Activated T-cell treated with anti-CD3 and anti-CD28 coated beads, Interleukin-2, amount 50 U/mL, for 72 hours (primary cell): ENCODE measurements around the gene CORO6. TPM values are rescaled to one million over a fixed set of nuclear protein-coding genes. Genes with fewer than 3 reads are reported as not detected.
"Not testable (repeated sequence)": the region's sequence is repeated elsewhere in the genome, so short reads cannot be mapped to it uniquely, and the experiment has no call there.

Source experiments
- ATAC-seq, 2 donors: fragments of 150-1000 bp; cut with Tn5 transposase; replicated peaks in 1 of 2; 2 replicates each; pipeline ENCODE4 v1.10.0; 2021; ENCODE audit warnings: moderate library complexity in 2 of 2, mild to moderate bottlenecking in 1 of 2
- DNase-seq, 2 donors: peaks; one replicate each; pipeline ENCODE4 v3.0.0; 2021 to 2022; ENCODE audit warnings: mixed read lengths in 1 of 2
- H3K27ac Mint-ChIP-seq: one replicate; pipeline ENCODE4 v1.8.0; 2022; ENCODE audit warnings: mild to moderate bottlenecking, moderate library complexity, mixed read lengths
- H3K27me3 Mint-ChIP-seq: one replicate; pipeline ENCODE4 v1.8.0; 2022; ENCODE audit warnings: low read depth, mixed read lengths
- H3K36me3 Mint-ChIP-seq, 2 donors: one replicate each; pipeline ENCODE4 v1.8.0; 2022; ENCODE audit warnings: mixed read lengths in 2 of 2, mild to moderate bottlenecking in 1 of 2; ENCODE audit not compliant: insufficient read depth in 2 of 2
- H3K4me1 Mint-ChIP-seq: one replicate; pipeline ENCODE4 v1.8.0; 2022; ENCODE audit warnings: low read depth, mixed read lengths
- H3K4me3 Mint-ChIP-seq, 2 donors: one replicate each; pipeline ENCODE4 v1.8.0; 2022; ENCODE audit warnings: mild to moderate bottlenecking in 2 of 2, mixed read lengths in 2 of 2, moderate library complexity in 2 of 2
- H3K9me3 Mint-ChIP-seq, 2 donors: one replicate each; pipeline ENCODE4 v1.8.0; 2022; ENCODE audit warnings: mixed read lengths in 2 of 2
- total RNA-seq, 2 donors: library from RNA; stranded (reverse); gene quantifications; one replicate each; pipeline ENCODE4 v1.2.3, GENCODE V29; 2022

The CORO6 gene
- total RNA-seq, 2 donors from 2014 or later = 10.4 to 13.9 TPM

DNA sequence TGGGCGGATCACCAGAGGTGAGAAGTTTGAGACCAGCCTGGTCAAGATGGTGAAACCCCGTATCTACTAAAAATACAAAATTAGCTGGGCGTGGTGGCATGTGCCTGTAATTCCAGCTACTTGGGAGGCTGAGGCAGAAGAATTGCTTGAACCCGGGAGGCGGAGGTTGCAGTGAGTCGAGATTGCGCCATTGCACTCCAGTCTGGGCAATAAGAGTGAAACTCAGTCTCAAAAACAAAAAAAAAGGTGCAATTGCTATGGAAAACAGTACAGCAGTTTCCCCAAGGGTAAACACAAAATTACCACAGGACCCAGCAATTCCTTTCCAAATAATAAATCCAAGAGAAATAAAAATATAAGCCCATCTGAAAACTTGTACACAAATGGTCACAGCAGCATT lies 29.2 kb upstream of the CORO6 start:
- H3K27me3 Mint-ChIP-seq, H3K9me3 Mint-ChIP-seq, DNase-seq, H3K4me1 Mint-ChIP-seq, ATAC-seq, H3K4me3 Mint-ChIP-seq: not testable (repeated sequence)
- peak overlapping the region; percentile 15 for H3K27ac Mint-ChIP-seq
- peaks cover 2 to 16% of the 10 kb centered on the region in 2 donors for H3K36me3 Mint-ChIP-seq

DNA sequence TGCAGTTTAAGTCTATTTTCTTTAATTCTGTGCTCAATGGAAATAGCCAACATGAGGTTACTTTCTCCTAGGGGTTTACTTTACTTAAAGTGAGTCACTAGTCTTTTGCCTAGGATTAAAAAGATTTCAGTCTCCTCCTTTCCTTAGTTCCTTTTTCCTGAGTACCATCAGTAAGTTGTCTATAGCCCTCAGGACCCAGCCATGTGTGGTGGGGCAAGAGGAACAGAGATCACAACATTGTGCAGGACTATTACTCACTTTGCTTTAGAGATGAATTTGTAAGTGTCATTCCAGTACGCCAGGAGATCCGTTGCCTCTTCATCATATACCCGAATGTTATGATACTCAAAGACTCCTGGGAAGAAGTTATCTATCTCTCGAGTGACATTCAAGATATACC lies 27.7 kb upstream of the CORO6 start:
- Mint-ChIP-seq H3K4me3 (no peak overlapping the region), H3K27ac (peak overlapping the region; percentile 38), H3K27me3 (no peaks in the 10 kb centered on the region), H3K9me3 (no peaks in the 10 kb centered on the region), H3K4me1 (peaks cover 9% of the 10 kb centered on the region), H3K36me3 (peaks cover 2 to 10% of the 10 kb centered on the region in 2 donors)
- ATAC-seq (no peak), DNase-seq (no peak)

DNA sequence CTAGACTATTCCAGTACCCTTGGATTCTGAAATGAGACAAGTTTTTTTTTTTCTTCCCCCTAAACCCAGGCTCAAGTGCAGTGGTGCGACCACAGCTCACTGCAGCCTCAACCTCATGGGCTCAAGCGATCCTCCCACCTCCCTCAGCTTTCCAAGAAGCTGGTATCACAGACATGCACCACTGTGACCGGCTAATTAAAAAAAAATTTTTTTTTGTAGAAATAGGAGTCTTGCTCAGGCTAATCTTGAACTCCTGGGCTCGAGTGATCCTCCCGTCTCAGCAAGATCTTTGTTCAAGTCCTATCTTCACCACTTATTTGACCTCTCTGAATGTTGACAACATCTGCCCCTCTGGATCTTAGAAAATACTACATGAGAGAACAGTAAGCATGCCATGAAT lies 26.6 kb upstream of the CORO6 start:
- DNase-seq = no peak
- no peak for ATAC-seq
- peak overlapping the region; percentile 70 for H3K27ac Mint-ChIP-seq
- H3K9me3 Mint-ChIP-seq = no peaks in the 10 kb centered on the region
- H3K4me3 Mint-ChIP-seq = no peak overlapping the region
- H3K27me3 Mint-ChIP-seq = no peaks in the 10 kb centered on the region
- H3K4me1 Mint-ChIP-seq = peaks cover 16% of the 10 kb centered on the region
- H3K36me3 Mint-ChIP-seq = peaks cover 2 to 11% of the 10 kb centered on the region in 2 donors

DNA sequence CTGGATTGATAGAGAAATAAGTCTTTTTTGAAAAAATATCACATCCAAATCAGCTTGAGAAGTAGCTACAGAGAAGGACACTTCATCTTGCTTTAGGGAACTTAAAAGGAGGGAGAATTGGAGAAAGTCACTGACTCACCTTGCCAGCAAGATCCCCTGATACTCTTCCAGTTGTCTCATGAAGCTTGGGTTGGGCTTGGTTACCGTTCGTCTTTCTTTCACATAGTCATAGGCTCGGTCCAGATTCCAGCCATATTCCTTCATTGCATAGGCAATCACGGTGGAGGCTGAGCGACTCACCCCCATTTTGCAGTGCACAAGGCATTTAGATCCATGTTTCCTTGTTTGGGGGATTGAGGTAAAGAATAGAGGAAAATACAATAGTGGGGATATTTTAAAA lies 25.3 kb upstream of the CORO6 start:
- Mint-ChIP-seq H3K36me3 (peaks cover 2 to 11% of the 10 kb centered on the region in 2 donors), H3K4me1 (peaks cover 16% of the 10 kb centered on the region), H3K4me3 (no peak overlapping the region), H3K9me3 (no peaks in the 10 kb centered on the region), H3K27ac (peak overlapping the region; percentile 6), H3K27me3 (no peaks in the 10 kb centered on the region)
- no peak for DNase-seq
- no peak for ATAC-seq

DNA sequence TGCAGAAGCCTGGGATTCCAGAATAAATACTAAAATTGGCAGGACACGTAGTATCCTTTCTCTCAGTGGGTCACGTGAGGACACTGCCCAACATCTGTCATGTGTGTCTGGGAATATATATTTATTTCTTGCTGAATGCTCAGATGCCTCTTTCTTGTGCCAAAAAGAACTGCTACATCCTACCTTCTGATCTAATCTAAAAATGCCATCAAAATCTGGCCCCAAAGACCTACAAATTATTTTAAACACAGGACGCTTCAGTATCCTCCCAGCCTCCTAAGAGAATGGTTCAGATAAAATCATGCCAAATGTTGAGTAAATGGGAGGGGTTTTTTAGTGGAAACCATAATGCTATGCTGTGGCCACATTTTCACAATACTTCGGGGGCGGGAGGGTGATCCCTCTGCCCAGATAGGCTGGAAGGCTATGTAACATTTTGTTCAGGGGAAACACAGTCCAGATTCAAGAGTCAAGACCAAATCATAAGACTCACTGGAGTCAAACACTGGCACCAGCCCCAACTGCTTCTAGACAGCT lies 22.9 kb upstream of the CORO6 start:
- Mint-ChIP-seq H3K36me3 (peaks cover 2 to 11% of the 10 kb centered on the region in 2 donors), H3K27me3 (no peaks in the 10 kb centered on the region), H3K9me3 (no peaks in the 10 kb centered on the region), H3K27ac (peak overlapping the region; percentile 73), H3K4me3 (no peak overlapping the region), H3K4me1 (peaks cover 30% of the 10 kb centered on the region)
- ATAC-seq (peak in 1 of 2 donors; percentile 45), DNase-seq (no peak)

DNA sequence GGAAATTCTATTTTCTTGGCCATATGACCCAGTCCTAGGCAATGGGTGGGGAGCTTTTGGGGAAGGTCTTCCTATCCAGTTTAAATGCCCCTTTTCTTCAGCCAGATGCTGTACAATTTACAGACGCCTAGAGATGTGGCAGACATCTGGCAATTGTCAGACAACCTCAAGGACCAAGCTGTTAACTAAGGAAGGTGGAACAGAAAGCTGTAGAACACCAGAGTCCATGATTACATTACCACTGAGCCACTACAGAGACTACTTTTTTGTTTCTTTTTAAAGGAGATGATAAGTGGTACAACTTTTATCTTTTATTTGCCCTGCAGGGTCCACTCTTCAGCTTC lies 21.1 kb upstream of the CORO6 start:
- ATAC-seq = no peak
- no peak for DNase-seq
- Mint-ChIP-seq H3K9me3 (no peaks in the 10 kb centered on the region), H3K27me3 (no peaks in the 10 kb centered on the region), H3K4me1 (peaks cover 47% of the 10 kb centered on the region), H3K4me3 (no peak overlapping the region), H3K27ac (no peak overlapping the region), H3K36me3 (peaks cover 0 to 11% of the 10 kb centered on the region in 2 donors)

DNA sequence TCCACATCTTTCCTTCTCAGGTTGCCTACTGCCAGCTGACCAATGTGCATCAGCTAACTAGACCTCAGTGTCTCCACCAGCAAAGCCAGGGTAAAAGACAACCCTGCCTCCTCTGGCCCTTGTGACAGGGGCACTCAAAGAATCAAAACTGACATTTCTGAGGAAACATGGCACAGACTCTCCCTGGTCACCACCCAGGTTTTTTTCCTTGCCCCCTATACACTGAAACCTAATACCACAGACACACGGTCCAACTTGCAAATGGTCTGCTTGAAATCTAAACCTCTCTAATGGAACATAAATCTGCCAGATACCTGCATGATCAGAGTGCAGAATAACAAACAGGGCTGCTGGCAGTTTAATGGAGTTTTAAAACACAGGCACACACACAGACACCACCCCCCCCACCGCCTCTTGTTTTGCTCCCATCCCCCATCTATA lies 19.5 kb upstream of the CORO6 start:
- DNase-seq (no peak), ATAC-seq (no peak)
- H3K9me3 Mint-ChIP-seq = no peaks in the 10 kb centered on the region
- peaks cover 0 to 4% of the 10 kb centered on the region in 2 donors for H3K36me3 Mint-ChIP-seq
- peaks cover 53% of the 10 kb centered on the region for H3K4me1 Mint-ChIP-seq
- peak overlapping the region; percentile 76 for H3K27ac Mint-ChIP-seq
- no peak overlapping the region for H3K4me3 Mint-ChIP-seq
- H3K27me3 Mint-ChIP-seq = no peaks in the 10 kb centered on the region

DNA sequence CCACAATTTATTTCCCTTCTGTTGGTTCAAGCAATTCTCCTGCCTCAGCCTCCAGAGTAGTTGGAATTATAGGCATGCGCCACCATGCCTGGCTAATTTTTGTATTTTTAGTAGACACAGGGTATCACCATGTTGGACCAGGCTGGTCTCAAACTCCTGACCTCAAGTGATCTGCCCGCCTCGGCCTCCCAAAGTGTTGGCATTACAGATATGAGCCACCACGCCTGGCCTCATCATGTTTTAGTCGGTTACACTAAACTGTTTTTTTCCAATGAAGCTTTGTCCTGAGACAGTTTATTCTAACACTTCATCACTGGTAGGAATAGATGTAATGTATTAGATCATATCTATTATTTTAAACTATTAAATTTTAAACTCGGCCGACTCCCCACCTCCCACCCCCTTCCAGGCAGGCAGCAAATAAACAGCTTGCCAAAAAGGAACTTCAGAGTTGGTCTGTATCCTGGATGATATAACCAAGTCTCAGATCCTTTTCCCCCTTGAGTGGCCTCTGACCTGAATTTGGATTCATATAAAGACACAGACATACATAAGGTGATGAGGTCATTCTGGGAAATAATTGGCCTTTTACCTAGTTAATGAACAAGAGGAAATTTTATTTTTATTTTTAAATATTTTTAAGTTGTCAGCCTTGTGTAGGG lies 18.4 kb upstream of the CORO6 start:
- Mint-ChIP-seq H3K4me1 (peaks cover 51% of the 10 kb centered on the region), H3K4me3 (no peak overlapping the region), H3K27ac (peak overlapping the region; percentile 83), H3K9me3 (no peaks in the 10 kb centered on the region), H3K36me3 (peaks cover 0 to 4% of the 10 kb centered on the region in 2 donors), H3K27me3 (no peaks in the 10 kb centered on the region)
- no peak for ATAC-seq
- no peak for DNase-seq

DNA sequence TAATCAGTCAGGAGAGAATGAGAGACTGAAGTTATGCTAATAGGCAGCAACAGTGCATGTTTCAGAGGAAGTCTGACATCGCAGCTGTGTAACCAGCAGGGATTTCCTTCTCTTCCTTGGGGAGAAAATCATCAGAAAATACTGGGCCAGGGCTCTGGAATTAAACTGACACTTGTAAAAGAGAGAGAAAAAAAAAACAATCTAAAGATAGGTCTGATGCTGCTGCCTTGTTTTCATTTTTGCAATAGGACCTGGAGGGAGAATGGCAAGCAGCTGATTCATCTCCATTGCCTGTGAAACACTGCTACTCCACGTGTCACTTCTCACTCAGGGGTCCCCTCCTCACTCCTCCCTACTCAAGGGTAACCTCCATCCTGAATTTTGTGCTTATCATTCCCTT lies 17.7 kb upstream of the CORO6 start:
- peaks cover 0 to 6% of the 10 kb centered on the region in 2 donors for H3K36me3 Mint-ChIP-seq
- H3K9me3 Mint-ChIP-seq = no peaks in the 10 kb centered on the region
- peak overlapping the region; percentile 5 to 16 for H3K4me3 Mint-ChIP-seq
- no peaks in the 10 kb centered on the region for H3K27me3 Mint-ChIP-seq
- ATAC-seq = no peak
- peaks cover 44% of the 10 kb centered on the region for H3K4me1 Mint-ChIP-seq
- H3K27ac Mint-ChIP-seq = peak overlapping the region; percentile 83
- DNase-seq = no peak

DNA sequence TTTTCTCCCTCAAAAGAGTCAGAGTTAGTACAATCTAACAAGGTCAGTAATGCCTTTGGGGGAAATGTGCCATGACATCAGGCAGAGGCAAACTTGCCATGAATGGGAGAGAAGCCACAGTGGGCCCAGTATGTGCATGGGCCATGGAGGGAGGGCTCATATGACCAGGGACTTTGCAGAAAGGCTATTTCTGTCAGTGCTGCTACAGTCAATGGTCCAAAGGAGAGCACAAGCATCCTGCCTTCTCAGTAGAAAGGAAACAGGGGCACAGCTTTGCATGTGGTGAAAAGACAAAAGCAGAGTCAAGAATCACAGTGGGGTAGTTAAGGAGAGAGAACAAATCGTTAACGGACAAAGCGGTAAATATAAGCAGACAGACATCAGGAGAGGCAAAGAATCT lies 11.2 kb upstream of the CORO6 start:
- Mint-ChIP-seq H3K4me1 (peaks cover 31% of the 10 kb centered on the region), H3K9me3 (no peaks in the 10 kb centered on the region), H3K27ac (no peak overlapping the region), H3K4me3 (no peak overlapping the region), H3K27me3 (no peaks in the 10 kb centered on the region), H3K36me3 (peaks cover 6 to 14% of the 10 kb centered on the region in 2 donors)
- DNase-seq (no peak), ATAC-seq (no peak)

DNA sequence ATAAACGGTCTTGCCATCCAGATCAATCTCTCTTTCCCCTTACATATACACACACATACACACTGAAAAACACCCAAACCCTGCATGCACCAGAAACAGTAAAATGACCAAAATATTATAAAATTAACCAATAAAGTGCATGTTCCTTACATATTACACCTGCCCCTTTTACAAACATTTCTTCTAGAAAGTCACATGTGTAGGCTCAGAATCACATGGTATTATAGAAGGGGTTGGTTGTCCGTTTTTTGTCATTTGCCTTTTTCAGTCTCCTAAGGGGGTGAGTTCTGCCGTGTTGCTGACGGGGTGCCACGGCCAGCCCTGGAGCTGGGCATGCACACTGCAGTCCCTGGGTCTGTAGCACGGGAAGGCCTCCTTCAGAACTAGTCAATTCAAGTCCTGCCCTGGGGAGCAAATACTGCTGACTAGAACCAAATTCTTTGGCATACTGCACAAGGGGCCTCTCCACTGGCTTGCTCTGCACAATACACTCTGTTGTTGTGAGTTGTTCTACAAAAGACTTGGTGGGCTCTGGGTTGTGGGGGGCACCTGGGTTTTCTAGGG lies 8.0 kb upstream of the CORO6 start:
- DNase-seq (no peak), ATAC-seq (no peak)
- no peak overlapping the region for H3K27ac Mint-ChIP-seq
- H3K4me1 Mint-ChIP-seq = peaks cover 51% of the 10 kb centered on the region
- no peaks in the 10 kb centered on the region for H3K9me3 Mint-ChIP-seq
- H3K27me3 Mint-ChIP-seq = no peaks in the 10 kb centered on the region
- H3K36me3 Mint-ChIP-seq = peaks cover 6 to 14% of the 10 kb centered on the region in 2 donors
- H3K4me3 Mint-ChIP-seq = no peak overlapping the region

DNA sequence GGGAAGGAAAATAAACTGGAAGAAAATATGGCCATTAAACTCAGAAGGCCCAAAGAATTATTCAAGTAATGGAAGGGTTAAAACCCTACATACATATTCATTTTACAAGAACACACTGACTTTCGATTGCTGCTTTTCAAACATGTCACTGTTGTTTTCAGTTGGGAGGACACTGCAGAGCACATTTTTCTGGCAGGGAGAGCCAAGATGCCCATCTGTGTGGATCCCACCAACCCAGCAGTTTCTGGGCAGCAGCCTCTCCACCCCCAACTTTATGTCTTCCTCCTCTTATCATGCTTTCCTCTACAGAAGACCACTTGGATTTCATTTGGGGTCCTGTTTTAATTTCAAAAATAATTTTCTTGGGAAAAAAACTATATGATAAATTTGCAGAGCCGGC lies 7.1 kb upstream of the CORO6 start:
- DNase-seq = no peak
- Mint-ChIP-seq H3K4me1 (peaks cover 59% of the 10 kb centered on the region), H3K36me3 (peaks cover 6 to 12% of the 10 kb centered on the region in 2 donors), H3K4me3 (no peak overlapping the region), H3K27me3 (no peaks in the 10 kb centered on the region), H3K9me3 (no peaks in the 10 kb centered on the region), H3K27ac (peak overlapping the region; percentile 71)
- ATAC-seq = no peak

DNA sequence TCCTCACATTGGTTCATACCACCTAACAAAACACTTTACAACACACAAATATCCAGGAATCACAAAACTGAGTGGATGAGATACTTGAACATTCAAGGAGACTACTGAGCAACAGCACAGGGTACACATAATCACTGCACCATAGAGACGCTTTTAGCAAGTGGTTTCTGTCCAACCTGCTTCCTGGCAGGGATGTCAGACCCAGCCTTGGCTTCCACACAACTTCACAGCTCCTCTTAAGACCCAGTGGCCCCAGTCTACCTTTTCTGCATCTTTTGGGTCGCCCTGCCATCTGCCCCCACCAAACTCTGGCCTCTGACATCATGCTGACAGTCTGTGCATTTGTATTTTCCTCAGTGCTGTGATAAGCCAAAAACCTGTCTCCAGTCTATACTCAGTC lies 5.9 kb upstream of the CORO6 start:
- Mint-ChIP-seq H3K36me3 (peaks cover 4 to 6% of the 10 kb centered on the region in 2 donors), H3K4me1 (peaks cover 66% of the 10 kb centered on the region), H3K9me3 (no peaks in the 10 kb centered on the region), H3K27ac (peak overlapping the region; percentile 10), H3K27me3 (no peaks in the 10 kb centered on the region), H3K4me3 (no peak overlapping the region)
- no peak for ATAC-seq
- DNase-seq = no peak

DNA sequence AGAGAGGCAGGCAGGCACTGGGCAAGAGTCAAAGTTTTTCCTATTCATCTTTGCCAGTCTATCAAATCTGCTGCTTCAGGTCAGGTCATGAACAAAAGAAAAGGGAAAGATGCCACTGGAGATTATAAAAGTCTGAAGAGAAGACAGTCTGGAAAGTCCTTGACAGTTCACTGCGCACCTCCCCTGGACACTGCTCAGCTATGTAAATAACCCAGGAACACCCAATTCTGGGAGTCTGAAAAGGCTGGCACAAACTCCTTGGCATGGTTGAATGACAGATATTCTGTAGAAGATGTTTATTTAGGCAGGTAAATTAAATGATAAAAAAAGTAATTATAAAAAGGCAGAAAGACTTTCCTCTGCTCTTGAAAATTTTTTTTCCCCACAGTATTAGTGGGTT lies 5.2 kb upstream of the CORO6 start:
- Mint-ChIP-seq H3K36me3 (peaks cover 4% of the 10 kb centered on the region in 2 donors), H3K27ac (peak overlapping the region; percentile 52), H3K27me3 (no peaks in the 10 kb centered on the region), H3K4me3 (no peak overlapping the region), H3K9me3 (no peaks in the 10 kb centered on the region), H3K4me1 (peaks cover 71% of the 10 kb centered on the region)
- no peak for DNase-seq
- ATAC-seq = no peak
